ENCODE measurements around the gene JPH4.
A peak's percentile ranks its signal among the peaks of the same experiment; 100 is the strongest.
"Not testable (repeated sequence)": the region's sequence is repeated elsewhere in the genome, so short reads cannot be mapped to it uniquely, and the experiment has no call there.

The JPH4 gene

GRCh38 chr14:23589606-23590005 lies 11.0 kb upstream of the JPH4 start:
- DNase-seq (ENCODE audit: low read depth), result no peak

GRCh38 chr14:23588884-23589598 lies 10.5 kb upstream of the JPH4 start:
- TF ChIP-seq CTCF (IDR thresholded peaks at IDR 0.05; ENCODE audit: control insufficient read depth, extremely low read depth, insufficient read depth), result peak; percentile 87
- DNase-seq (ENCODE audit: low read depth), result peak; percentile 72
- H3K4me3 ChIP-seq (ENCODE audit: low read depth, low read length), result no peak overlapping the region

More at GRCh38 chr14:23589606-23590005, 11.0 kb upstream of the JPH4 start:
- H3K4me3 ChIP-seq (ENCODE audit: low read depth, low read length), result no peak overlapping the region
- TF ChIP-seq CTCF (IDR thresholded peaks at IDR 0.05; ENCODE audit: control insufficient read depth, extremely low read depth, insufficient read depth), result no peak

DNA sequence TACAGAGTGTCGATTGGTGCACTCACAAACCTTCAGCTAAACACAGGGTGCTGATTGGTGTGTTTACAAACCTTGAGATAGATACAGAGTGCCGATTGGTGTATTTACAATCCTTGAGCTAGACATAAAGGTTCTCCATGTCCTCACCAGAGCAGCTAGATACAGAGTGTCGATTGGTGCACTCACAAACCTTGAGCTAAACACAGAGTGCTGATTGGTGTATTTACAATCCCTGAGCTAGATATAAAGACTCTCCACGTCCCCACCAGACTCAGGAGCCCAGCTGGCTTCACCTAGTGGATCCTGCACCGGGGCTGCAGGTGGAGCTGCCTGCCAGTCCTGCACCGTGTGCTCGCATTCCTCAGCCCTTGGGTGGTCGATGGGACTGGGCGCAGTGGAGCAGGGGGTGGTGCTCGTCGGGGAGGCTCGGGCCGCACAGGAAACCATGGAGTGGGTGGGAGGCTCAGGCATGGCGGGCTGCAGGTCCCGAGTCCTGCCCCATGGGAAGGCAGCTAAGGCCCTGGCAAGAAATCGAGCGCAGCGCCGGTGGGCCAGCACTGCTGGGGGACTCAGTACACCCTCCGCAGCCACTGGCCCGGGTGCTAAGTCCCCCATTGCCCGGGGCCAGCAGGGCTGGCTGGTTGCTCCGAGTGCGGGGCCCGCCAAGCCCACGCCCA lies 6.1 kb upstream of the JPH4 start:
- not testable (repeated sequence) for H3K4me3 ChIP-seq (ENCODE audit: low read depth, low read length); DNase-seq (ENCODE audit: low read depth)

- not testable (repeated sequence) for DNase-seq (ENCODE audit: low read depth); H3K4me3 ChIP-seq (ENCODE audit: low read depth, low read length)
Measured at GRCh38 chr14:23583761-23584526, 5.4 kb upstream of the JPH4 start.

- TF ChIP-seq CTCF (IDR thresholded peaks at IDR 0.05; ENCODE audit: control insufficient read depth, extremely low read depth, insufficient read depth), result no peak
- no peak overlapping the region for H3K4me3 ChIP-seq (ENCODE audit: low read depth, low read length)
- no peak for DNase-seq (ENCODE audit: low read depth)
Measured at GRCh38 chr14:23582906-23583760, 4.5 kb upstream of the JPH4 start.

GRCh38 chr14:23580948-23581281 lies 2.3 kb upstream of the JPH4 start:
- no peak for TF ChIP-seq CTCF (IDR thresholded peaks at IDR 0.05; ENCODE audit: control insufficient read depth, extremely low read depth, insufficient read depth)
- DNase-seq (ENCODE audit: low read depth), result no peak
- H3K4me3 ChIP-seq (ENCODE audit: low read depth, low read length), result no peak overlapping the region

DNA sequence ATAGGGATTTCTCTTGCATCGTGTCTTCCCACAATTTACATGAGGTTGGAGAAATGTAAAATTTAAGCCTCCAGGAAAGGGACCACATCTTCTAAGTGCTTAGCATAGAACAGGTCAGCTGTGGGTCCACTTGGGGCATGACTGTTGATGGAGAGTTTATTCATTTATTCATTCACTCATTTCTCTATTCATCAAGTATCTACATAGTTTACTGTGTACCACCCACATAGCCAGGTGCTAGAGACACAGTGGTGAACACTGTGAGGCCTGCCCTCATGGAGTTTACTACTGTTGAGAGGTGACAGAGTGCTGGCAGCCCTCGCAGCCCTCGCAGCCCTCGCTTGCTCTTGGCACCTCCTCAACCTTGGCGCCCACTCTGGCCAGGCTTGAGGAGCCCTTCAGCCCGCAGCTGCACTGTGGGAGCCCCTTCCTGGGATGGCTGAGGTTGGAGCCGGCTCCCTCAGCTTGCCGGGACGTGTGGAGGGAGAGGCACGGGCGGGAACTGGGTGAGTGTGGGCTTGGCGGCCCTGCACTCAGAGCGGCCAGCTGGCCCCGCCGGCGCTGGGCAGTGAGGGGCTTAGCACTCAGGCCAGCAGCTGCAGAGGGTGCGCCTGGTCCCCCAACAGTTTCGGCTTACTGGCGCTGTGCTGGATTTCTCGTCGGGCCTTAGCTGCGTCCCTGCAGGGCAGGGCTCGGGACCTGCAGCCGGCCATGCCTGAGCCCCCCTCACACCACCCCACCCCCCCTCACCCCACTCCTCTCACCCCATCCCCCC lies 1.7 kb upstream of the JPH4 start:
- no peak for TF ChIP-seq CTCF (IDR thresholded peaks at IDR 0.05; ENCODE audit: control insufficient read depth, extremely low read depth, insufficient read depth)
- no peak overlapping the region for H3K4me3 ChIP-seq (ENCODE audit: low read depth, low read length)

More for the DNA sequence above, 1.7 kb upstream of the JPH4 start:
- DNase-seq (ENCODE audit: low read depth), result no peak
